GM23248 (cell line): ENCODE measurements around the gene LAMTOR1.

ENCODE experiments used
- EZH2 ChIP-seq: fragments of 200-600 bp; sonication (generic); IDR thresholded peaks from 2 replicates; pipeline ENCODE4 v1.6.1; 2018; ENCODE audit warnings: antibody characterized with exemption, mild to moderate bottlenecking; ENCODE audit not compliant: insufficient read depth, poor library complexity, severe bottlenecking
- EZH2phosphoT487 ChIP-seq: fragments of 200-600 bp; sonication (generic); IDR thresholded peaks from 2 replicates; pipeline ENCODE4 v1.6.1; 2018; ENCODE audit warnings: antibody characterized with exemption, moderate library complexity, mild to moderate bottlenecking, low read depth; ENCODE audit not compliant: insufficient read depth

GRCh38 chr11:72084965-72085364 lies 18.1 kb downstream of the LAMTOR1 start:
- TF ChIP-seq EZH2: no peak
- TF ChIP-seq EZH2phosphoT487: no peak
